ENCODE measurements around the gene SLC38A11.

SLC38A11 gene

DNA sequence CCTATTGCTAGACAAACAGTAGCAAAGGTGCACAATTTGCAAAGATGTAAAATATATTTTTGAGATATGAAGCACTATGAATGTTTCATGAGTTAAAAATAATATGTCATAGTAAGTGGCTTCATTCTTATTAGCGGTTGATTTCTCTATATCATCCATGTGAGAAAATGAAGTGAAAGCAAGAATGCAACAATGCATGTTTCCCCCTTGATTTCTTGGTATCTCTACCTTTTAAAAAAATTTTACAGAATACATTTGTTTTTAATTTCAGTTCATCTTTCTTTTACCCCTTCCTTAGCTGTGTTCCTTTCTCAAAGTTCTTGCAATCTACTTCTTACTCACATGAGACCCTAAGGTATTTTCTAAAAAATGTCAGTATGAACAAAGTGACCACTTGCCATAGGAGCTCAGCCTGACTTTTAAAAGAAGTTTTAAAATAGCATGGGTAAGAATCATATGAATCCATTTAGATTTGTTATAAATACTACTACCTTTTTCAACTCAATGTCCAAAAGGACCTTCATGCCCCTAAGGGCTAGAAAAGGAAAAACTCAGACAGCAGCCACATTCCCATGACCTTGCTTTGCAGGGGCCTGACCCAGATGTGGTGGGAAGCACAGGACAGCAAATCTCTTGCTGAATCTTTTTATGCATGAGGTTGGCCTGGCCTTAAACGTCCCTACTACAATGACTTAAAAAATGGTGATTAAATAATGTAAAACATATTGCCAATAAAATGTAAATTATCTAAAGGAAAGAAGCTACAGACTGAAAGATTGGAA is 14.8 kb upstream of the SLC38A11 start:
- no peak for DNase-seq

DNA sequence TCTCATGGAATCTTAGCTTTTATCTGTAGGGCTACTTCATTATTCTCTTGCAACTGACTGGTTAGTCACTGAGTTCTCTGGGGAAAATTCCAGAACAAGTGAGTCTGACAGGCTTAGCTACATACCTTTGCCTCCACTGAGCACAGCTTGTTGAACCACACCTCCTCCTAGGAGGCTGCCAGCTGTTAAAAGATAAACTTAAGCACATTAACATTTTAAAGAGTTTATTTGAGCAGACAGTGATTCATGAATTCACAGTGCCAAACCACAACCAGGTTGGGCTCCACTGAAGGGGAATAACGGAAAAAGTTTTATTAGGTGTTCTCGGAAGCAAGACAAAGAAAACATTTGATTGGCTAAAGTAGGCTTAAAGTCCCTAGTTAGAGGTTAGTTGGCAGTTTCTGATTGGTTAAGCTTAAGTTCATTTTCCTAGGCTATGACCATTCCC is 12.5 kb upstream of the SLC38A11 start:
- DNase-seq: no peak

DNA sequence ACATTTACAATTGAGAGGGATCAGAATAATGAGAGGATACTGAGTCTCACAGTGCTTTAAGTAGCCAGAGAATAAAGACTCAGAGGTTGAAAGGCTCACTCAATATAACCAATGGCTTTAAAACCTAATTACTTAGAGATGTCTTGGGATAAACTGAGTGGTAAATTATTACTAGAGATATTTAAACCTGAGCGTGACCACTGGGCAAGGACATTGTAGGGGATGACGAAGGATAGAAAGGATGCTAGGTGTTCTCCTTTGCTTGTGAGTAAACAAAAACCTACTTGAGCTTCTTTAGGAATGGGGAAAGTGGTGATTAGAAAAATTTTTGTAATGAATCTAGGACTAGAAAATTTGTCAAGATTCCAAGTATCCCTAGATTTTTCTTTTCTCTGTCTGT is 12.0 kb upstream of the SLC38A11 start:
- no peak for DNase-seq

DNA sequence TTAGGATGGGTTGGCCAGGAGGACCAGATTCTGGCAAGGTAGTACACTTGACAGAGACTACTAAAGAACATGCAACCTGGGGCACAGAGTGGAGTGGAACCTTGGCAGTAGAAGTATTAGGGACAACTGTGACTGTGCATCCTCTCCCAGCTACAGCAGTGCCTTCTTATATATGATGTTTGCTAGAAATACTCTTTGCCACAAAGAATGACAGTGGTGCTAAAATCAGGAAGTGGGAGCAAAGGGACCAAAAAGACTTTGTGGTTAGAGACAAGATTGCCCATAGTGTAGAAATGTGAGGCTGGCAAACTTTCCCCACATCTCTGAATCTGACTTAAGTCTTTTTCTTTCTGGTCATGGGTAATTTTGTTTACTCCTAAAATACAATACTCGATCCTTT is 9.4 kb upstream of the SLC38A11 start:
- DNase-seq: peak in 3 of 4 experiments; percentile 9 to 47 (median 37)

DNA sequence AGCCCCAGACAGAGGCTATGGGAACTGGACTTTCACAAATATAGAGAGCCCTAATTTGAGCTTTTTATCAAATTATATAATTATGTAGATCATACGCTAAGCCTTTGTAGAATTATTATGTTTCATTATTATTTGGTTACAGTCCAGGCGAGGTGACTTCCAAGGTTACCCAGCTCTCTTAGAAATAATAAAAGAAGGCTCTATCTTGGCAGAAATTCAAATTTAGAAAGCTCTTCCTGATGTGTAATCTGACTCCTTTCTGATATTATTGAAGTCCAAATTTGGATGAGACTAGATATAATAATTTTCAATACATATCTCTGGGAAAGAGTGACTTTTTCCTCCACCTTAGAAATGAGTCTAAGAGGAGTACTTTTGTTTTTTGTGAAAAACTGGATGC is 4.8 kb upstream of the SLC38A11 start:
- DNase-seq: no peak

DNA sequence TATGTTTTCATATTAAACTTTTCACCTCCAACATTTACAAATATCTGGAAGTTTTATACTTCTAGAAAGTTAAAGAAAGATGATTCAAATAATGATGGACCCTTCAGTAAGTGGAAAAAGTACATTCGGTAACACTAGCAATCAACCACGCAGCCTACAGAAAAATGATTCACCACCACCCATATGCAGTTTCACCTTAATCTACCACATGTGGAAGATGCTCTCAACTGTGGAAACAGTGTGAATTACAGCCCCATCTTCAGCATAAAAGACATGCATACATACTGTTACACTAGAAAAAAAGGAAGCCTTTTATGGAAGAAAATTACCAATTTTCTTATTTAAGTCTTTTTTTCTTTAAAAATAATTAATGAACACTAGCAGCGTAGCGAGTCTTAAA is 1.1 kb downstream of the SLC38A11 start:
- DNase-seq: no peak

DNA sequence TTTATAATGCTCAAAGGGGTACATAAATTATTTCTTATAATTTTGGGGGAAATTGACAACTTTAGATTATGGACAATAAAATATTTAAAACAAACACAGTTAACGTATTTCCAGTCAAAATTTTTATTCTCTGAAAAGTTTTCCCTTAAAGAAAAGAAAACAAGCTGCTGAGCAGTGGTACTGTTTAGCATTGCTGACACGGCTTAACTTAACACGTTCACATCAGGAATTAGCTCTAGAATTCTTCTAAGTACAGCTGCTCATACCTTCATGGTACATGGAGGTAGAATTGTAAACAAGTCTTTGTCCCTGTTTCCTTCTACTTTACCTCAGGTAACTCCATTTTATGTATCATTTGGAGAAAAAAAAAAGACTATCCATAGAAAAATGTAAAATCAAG is 2.0 kb downstream of the SLC38A11 start:
- DNase-seq: no peak

DNA sequence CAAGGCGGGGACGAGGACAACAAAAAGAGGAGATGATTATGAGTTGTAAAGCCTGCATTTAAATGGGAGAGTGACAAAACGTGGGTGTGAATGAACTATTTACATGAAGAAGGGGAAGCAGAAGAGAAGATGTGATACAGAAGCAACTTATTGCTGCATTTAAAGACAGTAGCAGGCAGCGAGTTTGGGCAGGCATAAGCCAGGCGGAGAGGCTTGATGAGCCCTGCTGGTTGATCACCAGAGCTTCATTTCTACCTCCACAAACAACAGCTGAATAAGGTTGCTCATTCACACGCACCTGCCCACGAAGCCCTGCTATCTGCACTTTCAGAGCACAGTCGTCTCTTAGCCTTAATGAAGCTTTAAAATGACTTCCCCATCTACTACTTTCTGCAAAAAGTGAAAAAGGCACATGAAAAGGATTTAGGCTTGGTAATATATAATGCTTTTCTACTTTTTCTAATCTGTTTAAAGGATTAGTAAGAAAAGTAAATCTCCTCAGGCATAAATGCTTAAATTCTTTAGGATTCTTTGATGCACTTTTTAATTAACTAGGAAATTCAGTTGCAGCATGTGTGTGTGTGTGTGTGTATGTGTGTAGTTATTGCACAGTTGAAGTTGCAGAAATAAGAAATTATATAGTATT is 3.1 kb downstream of the SLC38A11 start:
- DNase-seq: peak in 1 of 4 experiments; percentile 15

DNA sequence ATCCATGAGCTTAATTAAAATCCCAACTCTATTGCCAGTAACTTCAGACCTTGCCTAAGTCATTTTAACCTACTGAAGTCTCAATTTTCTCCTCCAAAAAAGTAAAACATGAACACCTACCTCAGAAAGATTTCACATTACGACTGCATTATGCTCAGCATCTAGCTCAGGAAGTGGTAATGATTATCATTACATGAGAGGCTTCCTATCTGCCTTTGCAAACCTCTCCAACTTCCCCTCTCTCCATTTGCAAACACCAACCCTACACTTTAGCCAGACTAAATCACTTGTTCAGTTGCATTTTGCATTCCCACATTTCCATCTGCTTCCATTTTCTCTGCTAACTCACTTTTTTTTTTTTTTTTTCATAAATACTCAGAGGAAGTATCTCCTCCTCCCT is 6.8 kb downstream of the SLC38A11 start:
- DNase-seq: peak in 2 of 4 experiments; percentile 7 to 23

DNA sequence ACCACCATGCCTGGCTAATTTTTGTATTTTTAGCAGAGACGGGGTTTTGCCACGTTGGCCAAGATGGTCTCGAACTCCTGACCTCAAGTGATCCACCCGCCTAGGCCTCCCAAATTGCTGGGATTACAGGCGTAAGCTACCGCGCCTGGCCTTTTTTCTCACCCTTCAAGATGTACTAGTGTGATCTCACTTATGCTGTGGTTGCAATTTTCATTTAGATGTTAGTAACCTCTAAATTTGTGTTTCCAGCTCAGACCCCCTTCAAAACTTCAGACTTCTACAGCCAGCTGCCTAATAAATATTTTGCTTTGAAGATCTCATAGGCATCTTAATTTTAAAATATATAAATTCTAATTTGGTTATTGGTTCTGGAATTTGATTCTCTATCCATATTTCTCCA is 8.0 kb downstream of the SLC38A11 start:
- DNase-seq: no peak

DNA sequence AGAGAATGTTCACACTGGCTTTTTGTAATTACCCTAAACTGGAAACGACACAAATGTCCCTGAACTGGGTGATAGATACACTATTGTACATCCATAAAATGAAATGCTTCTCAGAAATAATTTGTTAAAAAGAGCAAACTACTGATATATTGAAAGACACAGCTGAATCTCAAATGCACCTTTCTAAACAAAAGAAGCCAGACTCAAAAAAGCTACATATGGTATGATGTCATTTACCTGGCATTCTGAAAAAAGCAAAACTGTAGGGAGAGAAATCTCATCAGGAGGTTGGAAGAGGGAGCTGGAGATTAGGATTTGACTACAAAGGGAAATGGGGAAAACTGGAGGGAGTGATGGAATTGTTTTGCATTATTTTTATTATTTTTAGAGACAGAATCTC is 12.0 kb downstream of the SLC38A11 start:
- no peak for DNase-seq

DNA sequence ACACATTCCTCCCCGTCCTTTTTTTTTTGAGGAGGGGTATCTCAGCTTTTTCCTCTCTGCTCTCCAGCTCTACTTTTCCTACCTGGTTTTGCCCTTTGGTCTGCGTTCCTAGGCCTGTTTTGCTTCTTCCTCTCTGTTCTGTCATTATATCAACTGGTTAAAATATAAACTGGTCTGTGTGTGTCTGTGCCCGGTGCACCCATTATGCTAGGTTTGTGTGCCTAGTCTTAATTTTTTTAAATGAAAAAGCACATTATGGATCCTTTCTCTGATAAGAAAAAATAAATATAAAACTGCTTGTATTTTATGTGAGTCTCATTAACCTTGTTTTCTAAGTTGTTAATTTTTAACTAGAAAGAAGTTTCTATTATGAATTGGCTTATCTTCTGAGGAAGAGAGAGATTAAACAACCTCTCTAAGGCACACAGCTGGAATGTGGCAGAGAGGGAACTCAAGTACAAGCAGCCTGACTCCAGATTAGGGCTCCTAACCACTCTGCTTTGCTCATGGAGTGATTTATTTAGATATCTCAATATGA is 17.4 kb downstream of the SLC38A11 start:
- no peak for DNase-seq

DNA sequence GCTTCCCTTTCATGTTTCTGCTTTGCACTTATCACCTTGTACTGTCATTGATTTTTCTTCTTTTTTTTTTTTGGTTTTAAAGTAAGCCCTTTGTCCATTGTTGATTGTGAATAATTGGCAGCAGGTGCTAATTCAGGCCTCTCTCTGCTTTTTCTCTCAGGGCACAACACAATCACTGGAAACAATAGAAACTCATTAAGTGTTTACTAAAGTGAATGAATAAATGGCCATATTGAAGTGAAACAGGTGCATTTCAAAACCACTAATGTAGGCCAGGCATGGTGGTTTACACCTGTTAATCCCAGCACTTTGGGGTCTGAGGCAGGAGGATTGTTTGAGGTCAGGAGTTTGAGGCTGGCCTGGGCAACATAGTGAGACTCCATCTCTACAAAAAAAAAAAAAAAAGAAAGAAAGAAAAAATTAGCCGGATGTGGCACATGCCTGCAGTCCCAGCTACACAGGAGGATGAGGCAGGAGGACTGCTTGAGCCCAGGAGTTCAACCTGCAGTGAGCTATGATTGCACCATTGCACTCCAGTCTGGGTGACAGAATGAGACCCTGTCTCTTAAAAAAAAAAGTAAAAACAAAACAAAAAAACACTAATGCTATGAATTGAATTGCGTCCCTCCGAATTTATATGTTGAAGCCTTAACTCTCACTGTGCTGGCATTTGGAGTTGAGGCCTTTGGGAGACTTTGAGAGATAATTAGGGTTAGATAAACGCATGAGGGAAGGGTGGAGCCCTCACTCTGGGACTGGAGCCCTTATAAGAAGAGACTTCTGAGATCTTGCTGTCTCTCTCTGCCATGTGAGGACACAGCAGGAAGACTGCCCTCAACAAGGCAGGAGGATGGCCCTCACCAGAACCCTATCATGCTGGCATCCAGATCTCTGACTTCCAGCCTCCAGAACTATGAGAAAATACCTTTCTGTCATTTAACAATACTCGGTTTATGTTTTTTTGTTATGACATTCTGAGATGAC is 19.9 kb downstream of the SLC38A11 start:
- DNase-seq: no peak

DNA sequence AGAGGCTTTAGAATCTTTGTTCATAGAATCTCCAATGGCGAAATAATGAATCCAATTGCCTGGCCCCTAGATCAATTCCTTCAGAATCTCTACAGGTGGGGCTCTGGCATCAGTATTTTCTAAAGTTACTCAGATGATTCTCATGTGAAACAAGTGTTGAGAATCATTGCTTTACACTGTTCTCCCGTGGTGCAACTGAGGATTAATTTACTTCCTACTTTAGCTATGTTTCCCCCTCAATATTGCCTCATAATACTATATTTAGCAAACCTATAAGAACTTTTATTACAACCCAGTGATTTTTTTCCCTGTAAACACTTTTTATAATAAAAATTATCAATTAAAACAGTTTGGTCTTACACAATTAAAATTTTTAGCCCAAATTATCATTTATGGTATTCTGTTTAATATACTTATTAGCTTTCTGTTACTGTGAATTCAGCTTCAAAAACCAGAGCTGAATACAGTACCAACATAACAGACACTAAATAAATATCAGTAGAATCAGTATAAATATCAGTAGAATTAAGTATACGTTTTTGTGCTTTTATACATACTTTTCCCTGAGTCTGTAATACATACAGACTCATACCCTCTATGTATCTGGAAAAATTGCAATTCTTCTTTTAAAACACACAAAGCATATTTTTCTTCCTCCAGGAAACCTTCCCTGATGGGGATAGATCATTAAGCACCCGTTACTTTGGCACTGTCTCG is 20.8 kb downstream of the SLC38A11 start:
- DNase-seq: peak; percentile 3 to 58 (median 33)

DNA sequence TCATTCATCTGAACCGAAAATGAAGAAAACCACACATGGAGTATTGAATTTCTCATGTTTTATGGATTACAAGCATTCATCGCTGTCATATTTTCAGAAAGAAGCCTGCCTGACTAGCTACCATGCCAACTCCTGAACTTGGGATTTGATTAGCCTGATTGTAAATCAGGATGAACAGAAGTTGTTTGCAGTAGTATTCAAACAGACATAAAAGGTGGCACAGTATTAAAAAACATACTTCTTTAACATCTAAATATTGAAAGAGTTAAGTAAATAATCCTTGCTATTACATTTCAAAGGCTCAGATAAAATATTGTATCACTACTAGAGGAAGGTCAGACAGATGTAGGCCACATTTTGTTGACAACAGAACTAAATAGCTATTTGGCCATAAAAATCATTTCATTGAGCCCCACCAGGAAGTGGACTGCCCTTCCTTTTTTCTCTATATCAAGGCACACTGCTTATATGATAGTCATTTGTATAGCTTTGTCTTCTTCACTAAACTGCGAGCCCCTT is 21.6 kb downstream of the SLC38A11 start:
- no peak for DNase-seq

DNA sequence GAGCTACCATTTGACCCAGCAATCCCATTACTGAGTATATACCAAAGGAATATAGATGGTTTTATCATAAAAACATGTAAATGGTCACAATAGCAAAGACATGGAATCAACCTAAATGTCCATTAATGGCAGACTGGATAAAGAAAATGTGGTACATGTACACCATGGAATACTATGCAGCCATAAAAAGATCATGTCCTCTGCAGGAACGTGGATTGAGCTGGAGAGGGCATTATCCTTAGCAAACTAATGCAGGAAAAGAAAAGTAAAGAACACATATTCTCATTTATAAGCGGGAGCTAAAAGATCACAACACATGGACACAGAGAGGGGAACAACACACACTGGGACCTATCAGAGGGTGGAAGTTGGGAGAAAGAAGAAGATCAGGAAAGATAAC is 22.9 kb downstream of the SLC38A11 start:
- no peak for DNase-seq

DNA sequence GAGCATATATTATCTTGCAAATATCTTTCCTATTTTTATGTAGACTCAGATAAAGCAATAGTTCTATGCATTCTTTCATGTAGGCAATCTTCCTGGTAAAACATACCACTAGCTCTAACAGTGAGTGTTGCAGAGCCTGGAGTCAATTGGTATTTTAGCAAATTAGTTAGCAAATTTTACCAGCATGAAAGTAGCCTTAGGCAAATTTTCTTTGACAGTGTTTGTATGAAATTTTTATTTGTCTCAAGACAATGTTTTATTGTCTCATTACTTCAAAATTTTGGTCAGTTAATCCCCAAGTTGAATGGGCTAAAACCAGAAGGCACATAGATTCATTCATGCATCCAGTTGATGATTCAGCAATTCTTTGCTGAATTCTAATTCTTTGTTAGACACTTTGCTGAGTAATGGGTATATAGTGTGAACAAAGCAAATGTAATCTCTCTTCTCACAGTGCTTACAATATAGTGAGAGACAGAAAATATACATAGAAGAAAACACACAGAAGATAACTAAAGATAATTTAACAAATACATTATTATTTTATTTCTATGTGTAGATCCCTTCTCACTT is 27.1 kb downstream of the SLC38A11 start:
- no peak for DNase-seq

DNA sequence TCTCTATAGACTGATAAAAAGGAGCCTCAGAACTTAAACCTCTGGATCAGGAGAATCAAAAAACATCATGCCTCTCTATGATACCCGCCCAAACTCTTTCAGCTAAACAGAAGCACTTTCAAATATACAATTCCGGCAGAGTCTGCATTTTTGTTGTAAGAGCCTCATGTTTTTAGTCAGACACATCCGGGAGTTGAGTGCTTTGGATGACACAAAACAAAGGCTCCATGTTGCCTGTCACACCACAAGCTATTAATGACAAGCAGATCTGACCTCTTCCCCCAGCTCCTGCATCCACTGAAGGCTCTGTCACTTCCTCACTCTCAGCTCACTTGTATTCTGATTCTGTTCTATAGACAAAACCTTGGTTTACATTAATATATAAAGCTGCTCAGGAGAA is 33.2 kb downstream of the SLC38A11 start:
- no peak for DNase-seq

DNA sequence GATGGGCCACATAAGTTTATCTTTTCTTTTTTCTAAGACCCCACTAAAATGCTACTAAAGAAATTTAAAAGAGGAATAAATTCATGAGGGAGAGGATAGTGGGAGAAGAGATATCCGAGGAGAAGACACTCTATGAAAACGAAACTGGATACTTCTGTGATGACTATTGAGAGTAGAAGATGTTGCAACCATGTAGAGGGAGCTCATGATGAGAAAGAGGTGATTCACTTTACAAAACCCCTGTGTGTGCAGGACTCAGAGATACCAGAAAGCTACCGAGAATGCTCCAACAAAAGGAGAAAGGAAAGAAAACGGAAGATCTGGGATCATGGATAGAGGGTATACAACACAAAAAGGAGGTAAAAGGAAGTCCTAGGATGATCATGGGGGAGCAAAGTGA is 34.9 kb downstream of the SLC38A11 start:
- DNase-seq: peak; percentile 21 to 76 (median 46)

DNA sequence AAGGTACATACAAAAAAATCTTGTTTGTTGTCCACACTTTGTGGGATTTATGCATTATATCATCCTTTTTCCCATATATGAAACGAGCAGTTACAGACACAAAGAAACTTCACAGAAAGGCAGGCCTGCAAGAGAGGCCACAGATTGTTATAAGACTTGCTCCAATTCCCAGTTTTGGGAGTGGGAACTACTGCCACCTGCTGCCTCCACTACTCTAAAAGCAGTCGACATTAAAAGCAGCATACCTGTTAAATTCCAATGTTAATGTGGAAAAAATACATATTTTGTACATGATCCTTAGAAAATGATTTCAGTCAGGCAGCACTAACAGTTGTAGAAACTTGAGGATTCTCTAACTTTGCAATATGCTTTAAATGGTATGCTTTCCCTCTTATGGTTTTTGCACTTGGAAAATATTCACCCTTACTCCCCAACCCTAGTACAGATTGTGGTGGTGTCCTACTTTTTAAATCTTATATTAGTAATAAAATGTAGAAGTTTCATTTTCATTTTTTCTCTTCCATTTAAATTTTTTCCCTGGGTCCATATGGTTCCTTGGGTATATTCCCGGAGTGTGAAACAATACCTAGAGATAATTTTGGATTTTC is 37.9 kb downstream of the SLC38A11 start:
- DNase-seq: peak; percentile 17 to 49 (median 34)

DNA sequence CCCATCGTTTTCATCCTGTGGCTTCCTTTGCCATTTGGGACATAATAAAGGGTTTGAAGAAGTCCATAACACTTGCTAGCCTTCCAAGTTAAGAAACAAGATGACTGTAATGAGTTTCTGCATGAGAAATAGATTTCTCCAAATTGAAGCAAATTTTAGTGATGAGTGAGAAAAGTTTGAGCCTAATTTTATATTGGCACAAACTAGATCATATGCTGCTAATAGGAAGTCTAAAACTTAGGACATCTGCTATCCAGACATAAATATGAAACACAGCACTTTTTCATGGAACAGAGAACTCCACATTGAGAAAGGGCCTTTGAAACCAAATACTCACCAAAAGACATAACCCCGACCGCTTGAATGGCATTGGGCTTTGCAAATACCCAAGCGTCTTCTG is 39.8 kb downstream of the SLC38A11 start:
- DNase-seq: no peak

All from suppressor macrophage (primary cell).